ENCODE results near the gene SMURF1.

DNA sequence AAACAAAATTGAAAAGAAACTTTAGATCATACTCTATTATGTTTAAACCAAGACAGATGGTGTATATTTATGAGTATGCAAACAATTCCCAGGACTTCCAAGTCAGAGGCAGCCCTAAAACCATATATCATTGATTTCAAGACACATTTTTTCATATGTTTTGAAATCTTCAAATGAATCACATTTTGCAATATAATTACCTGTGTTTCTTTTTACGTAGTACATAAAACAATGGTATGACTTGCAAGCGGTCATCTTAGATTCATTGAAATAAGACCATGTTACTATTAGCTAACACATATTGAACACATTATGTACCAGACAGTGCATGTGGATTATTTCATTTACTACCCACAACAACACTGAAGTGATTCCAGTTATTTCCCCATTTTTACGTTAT lies 14.9 kb downstream of the SMURF1 start:
- TF ChIP-seq EZH2 (IDR thresholded peaks at IDR 0.05; ENCODE audit: insufficient read depth, poor library complexity, severe bottlenecking), result no peak
- no peak for TF ChIP-seq EZH2phosphoT487 (IDR thresholded peaks at IDR 0.05; ENCODE audit: insufficient read depth, low read depth)

Measured in GM23248 (cell line).